ENCODE results near the gene TMEM138. TPM values are rescaled to one million over a fixed set of nuclear protein-coding genes. Genes with fewer than 3 reads are reported as not detected.

The TMEM138 gene
- total RNA-seq (2021): 35.4 and 43.6 TPM in 2 replicates
- long read RNA-seq, transcript TMEM138-201 (5 exons, 1,848 nt): major isoform, 40 of 79 reads
- long read RNA-seq, partial matches to known transcripts: 3 of 79 reads
- long read RNA-seq, other reads (novel, unspliced or antisense): 29 of 79 reads

- H2BK20ac ChIP-seq (ENCODE audit: low read depth, low read length, poor library complexity, severe bottlenecking): no peak within 1 kb of the TSS
- no peak within 1 kb of the TSS for H2AFZ ChIP-seq (ENCODE audit: low read length)
- H3K4me2 ChIP-seq (ENCODE audit: insufficient read depth, insufficient read length, low read length): peak within 1 kb of the TSS; percentile 83
- H3K18ac ChIP-seq (ENCODE audit: insufficient read length, low read depth, low read length): peak within 1 kb of the TSS; percentile 97
- no peak for TF ChIP-seq CTCF (conservative IDR thresholded peaks at IDR 0.05)
- H2AK5ac ChIP-seq (ENCODE audit: insufficient read length, low read length): no peak within 1 kb of the TSS
- Mint-ChIP-seq H3K9me3 (no peaks in the 10 kb centered on the region; a peak in 1 of 5 replicates), H3K4me3 (peak within 1 kb of the TSS; percentile 98 to 100), H3K27ac (peak within 1 kb of the TSS; percentile 99), H3K27me3 (ENCODE audit: low read depth) (no peaks in the 10 kb centered on the region), H3K36me3 (ENCODE audit: insufficient read depth in 1 of 3, low read depth in 3 of 3) (peaks cover 22 to 39% (median 28%) of the 10 kb centered on the region in 3 experiments), H3K4me1 (peaks cover 13 to 25% of the 10 kb centered on the region in 2 experiments)
- no peaks in the 10 kb centered on the region for H3K79me1 ChIP-seq (ENCODE audit: insufficient read depth, low read depth, low read length, poor library complexity, severe bottlenecking)
- H3K23me2 ChIP-seq (ENCODE audit: insufficient read length, low read depth, low read length, poor library complexity, severe bottlenecking): peaks cover 6% of the 10 kb centered on the region
- H3K79me2 ChIP-seq (ENCODE audit: insufficient read depth, low read length): peaks cover 2% of the 10 kb centered on the region; the same call in 1 of the 2 replicates
- peak within 1 kb of the TSS; percentile 64 for H4K8ac ChIP-seq (replicated peaks; ENCODE audit: insufficient read length, low read depth, low read length)
- no peak within 1 kb of the TSS for H2BK15ac ChIP-seq (ENCODE audit: low read depth, low read length)
- H3K56ac ChIP-seq (ENCODE audit: insufficient read length, low read depth, low read length): no peak within 1 kb of the TSS
- no peak within 1 kb of the TSS for H3K23ac ChIP-seq (ENCODE audit: insufficient read length, low read depth, low read length)
- H3K27me3 ChIP-seq (ENCODE audit: insufficient read depth, low read length): no peaks in the 10 kb centered on the region
- H3K4ac ChIP-seq (ENCODE audit: low read depth, low read length): no peak within 1 kb of the TSS; the same call in 1 of the 2 replicates
- H3K27ac ChIP-seq (ENCODE audit: insufficient read length, low read depth, low read length): peak within 1 kb of the TSS; percentile 88
- no peak within 1 kb of the TSS for H2BK12ac ChIP-seq (ENCODE audit: insufficient read length, low read depth, low read length)
- no peak within 1 kb of the TSS for H4K91ac ChIP-seq (ENCODE audit: insufficient read length, low read depth, low read length)
- peak; percentile 90 for DNase-seq
- no CpG with 5 or more reads among the region's 63 CpGs for WGBS (ENCODE audit: extremely low coverage, insufficient read length, low lambda C conversion rate)
- H4K5ac ChIP-seq (ENCODE audit: insufficient read length, low read depth, low read length): peak within 1 kb of the TSS; percentile 56
- H3T11ph ChIP-seq (ENCODE audit: low read length): no peak within 1 kb of the TSS
- peak within 1 kb of the TSS; percentile 92 for H2BK120ac ChIP-seq (ENCODE audit: low read depth, low read length, poor library complexity, severe bottlenecking)
- H3K9ac ChIP-seq (ENCODE audit: extremely low read depth, insufficient read length, low read length): peak within 1 kb of the TSS; percentile 94
- H3K14ac ChIP-seq (ENCODE audit: insufficient read depth, low read length): peak within 1 kb of the TSS; percentile 99
- no peaks in the 10 kb centered on the region for H3K9me3 ChIP-seq (ENCODE audit: control insufficient read depth, low read depth, low read length)
- peak within 1 kb of the TSS; percentile 76 for H2BK5ac ChIP-seq (ENCODE audit: insufficient read length, low read length)
- no peaks in the 10 kb centered on the region for H4K20me1 ChIP-seq (ENCODE audit: control insufficient read depth, insufficient read depth, insufficient read length)
- H3K4me1 ChIP-seq (ENCODE audit: insufficient read depth, low read length): no peaks in the 10 kb centered on the region
Observed at GRCh38 chr11:61361741-61362541, at the start of gene TMEM138, which contains the start of gene CYB561A3. TMEM138 (plus strand) TSS chr11:61362374; CDS start chr11:61364391, 2,017 bp downstream. CYB561A3 (minus strand) TSS chr11:61361882; CDS start chr11:61356713, 5,169 bp downstream.
